IMR-90 (cell line): ENCODE results near the gene DCC. TPM values are rescaled to one million over a fixed set of nuclear protein-coding genes. Genes with fewer than 3 reads are reported as not detected.

ENCODE experiments used
- ATAC-seq: fragments of 200-7000 bp; cut with Tn5 transposase; 2 replicates; pipeline ENCODE4 v1.9.1; 2020; ENCODE audit warnings: low read depth, mild to moderate bottlenecking, moderate library complexity
- BruUV-seq: library from RNA; stranded (reverse); fragments of 400-500 nt; replicated peaks from 2 replicates; lab custom pipeline; 2021; lab: Mats Ljungman, UMichigan
- CTCF ChIA-PET: fragments of 300-600 bp; formaldehyde crosslinking; extraction: SDS; loops from one replicate; lab custom pipeline; 2021; ENCODE audit warnings: antibody characterized with exemption; lab: Yijun Ruan, JAX
- POLR2A ChIA-PET: fragments of 300-600 bp; sonication (Branson Sonifier 250); formaldehyde crosslinking; loops from one replicate; lab custom pipeline; 2022; ENCODE audit warnings: antibody characterized with exemption; ENCODE audit not compliant: unreplicated experiment; lab: Charles Lee
- DNase-seq: peaks from one replicate; pipeline ENCODE4 v3.0.0; 2013
- H2AFZ ChIP-seq: replicated peaks from 2 replicates; pipeline ENCODE3; 2013; ENCODE audit warnings: low read length, mild to moderate bottlenecking; ENCODE audit not compliant: poor library complexity
- H2AK5ac ChIP-seq: 2 replicates; pipeline ENCODE4 v1.6.1; 2013; ENCODE audit warnings: low read depth, low read length, inconsistent platforms
- H2AK9ac ChIP-seq: replicated peaks from 2 replicates; pipeline ENCODE3; 2013; ENCODE audit warnings: mild to moderate bottlenecking, low read depth, low read length, moderate library complexity; ENCODE audit not compliant: poor library complexity
- H2BK120ac ChIP-seq: 2 replicates; pipeline ENCODE4 v1.6.1; 2013; ENCODE audit warnings: low read depth, low read length, inconsistent platforms
- H2BK15ac ChIP-seq: 3 replicates; pipeline ENCODE4 v1.6.1; 2013; ENCODE audit warnings: low read depth, low read length, inconsistent platforms
- H2BK20ac ChIP-seq: 2 replicates; pipeline ENCODE4 v1.6.1; 2013; ENCODE audit warnings: low read depth, mild to moderate bottlenecking, inconsistent platforms, low read length, moderate library complexity
- H2BK5ac ChIP-seq: 2 replicates; pipeline ENCODE4 v1.6.1; 2013; ENCODE audit warnings: mild to moderate bottlenecking, low read depth, low read length, inconsistent platforms; ENCODE audit not compliant: poor library complexity, severe bottlenecking
- H3K14ac ChIP-seq: replicated peaks from 2 replicates; pipeline ENCODE4 v1.6.1; 2013; ENCODE audit warnings: low read depth, low read length, inconsistent platforms
- H3K18ac ChIP-seq: 2 replicates; pipeline ENCODE4 v1.6.1; 2013; ENCODE audit warnings: low read depth, low read length, control low read depth
- H3K23ac ChIP-seq: 2 replicates; pipeline ENCODE4 v1.6.1; 2013; ENCODE audit warnings: low read depth, low read length, inconsistent platforms
- H3K27ac ChIP-seq: 2 replicates; pipeline ENCODE4 v1.5.1; 2013; ENCODE audit warnings: mild to moderate bottlenecking, control low read depth, low read length; ENCODE audit not compliant: insufficient read depth
- H3K27me3 ChIP-seq: 2 replicates; pipeline ENCODE4 v1.6.1; 2013; ENCODE audit warnings: low read length; ENCODE audit not compliant: control insufficient read depth, insufficient read depth
- H3K36me3 ChIP-seq: 2 replicates; pipeline ENCODE4 v1.6.1; 2013; ENCODE audit warnings: low read length, mixed read lengths; ENCODE audit not compliant: control insufficient read depth, insufficient read depth
- H3K4ac ChIP-seq: 2 replicates; pipeline ENCODE4 v1.6.1; 2013; ENCODE audit warnings: low read depth, low read length, inconsistent platforms
- H3K4me1 ChIP-seq: 2 replicates; pipeline ENCODE4 v1.6.1; 2013; ENCODE audit warnings: low read length, mixed read lengths; ENCODE audit not compliant: control insufficient read depth, insufficient read depth
- H3K4me2 ChIP-seq: 2 replicates; pipeline ENCODE4 v1.6.1; 2013; ENCODE audit warnings: low read depth, mild to moderate bottlenecking, control low read depth, low read length, moderate library complexity
- H3K4me3 ChIP-seq: 2 replicates; pipeline ENCODE4 v1.5.1; 2013; ENCODE audit warnings: low read depth, mild to moderate bottlenecking, control low read depth, low read length, moderate library complexity; ENCODE audit not compliant: insufficient read depth
- H3K56ac ChIP-seq: 2 replicates; pipeline ENCODE4 v1.6.1; 2013; ENCODE audit warnings: low read length, inconsistent platforms; ENCODE audit not compliant: insufficient read depth; ENCODE audit errors: extremely low read depth
- H3K79me1 ChIP-seq, 2 experiments: 2 replicates each; pipeline ENCODE4 v1.6.1; 2013; ENCODE audit warnings: low read length in 2 of 2, inconsistent platforms in 1 of 2, low read depth in 1 of 2
- H3K9ac ChIP-seq: 2 replicates; pipeline ENCODE4 v1.6.1; 2013; ENCODE audit warnings: low read depth, low read length, control low read depth
- H3K9me1 ChIP-seq: 2 replicates; pipeline ENCODE4 v1.6.1; 2013; ENCODE audit warnings: low read length, inconsistent platforms; ENCODE audit not compliant: insufficient read depth
- H3K9me3 ChIP-seq: 2 replicates; pipeline ENCODE4 v1.6.1; 2013; ENCODE audit warnings: low read length; ENCODE audit not compliant: control insufficient read depth, insufficient read depth
- H4K20me1 ChIP-seq: 2 replicates; pipeline ENCODE4 v1.6.1; 2013; ENCODE audit warnings: low read length, inconsistent platforms; ENCODE audit not compliant: insufficient read depth
- H4K5ac ChIP-seq: 2 replicates; pipeline ENCODE4 v1.6.1; 2013; ENCODE audit warnings: mild to moderate bottlenecking, low read depth, low read length, control low read depth
- H4K8ac ChIP-seq, 2 experiments: 2 replicates each; pipeline ENCODE4 v1.6.1; 2013; ENCODE audit warnings: low read depth in 2 of 2, low read length in 2 of 2, control low read depth in 1 of 2, inconsistent platforms in 1 of 2
- H4K91ac ChIP-seq: 2 replicates; pipeline ENCODE4 v1.6.1; 2013; ENCODE audit warnings: low read depth, low read length, inconsistent platforms; ENCODE audit not compliant: insufficient read depth
- BHLHE40 ChIP-seq: fragments of 150-350 bp; IDR thresholded peaks from 2 replicates; pipeline ENCODE4 v1.6.1; 2016; ENCODE audit warnings: mild to moderate bottlenecking, low read depth, low read length
- CEBPB ChIP-seq: IDR thresholded peaks from 2 replicates; pipeline ENCODE4 v1.6.1; 2012; ENCODE audit warnings: low read depth, low read length, improper control_type of control experiment
- CHD1 ChIP-seq: IDR thresholded peaks from 2 replicates; pipeline ENCODE4 v1.6.1; 2012; ENCODE audit warnings: low read depth, low read length, improper control_type of control experiment
- CTCF ChIP-seq: conservative IDR thresholded peaks from 2 replicates; pipeline ENCODE4 v1.5.1; 2012; ENCODE audit warnings: mild to moderate bottlenecking, low read depth, low read length, improper control_type of control experiment
- ELK1 ChIP-seq: fragments of 150-350 bp; IDR thresholded peaks from 2 replicates; pipeline ENCODE4 v1.6.1; 2016; ENCODE audit warnings: low read depth, mild to moderate bottlenecking, low read length, moderate library complexity, borderline replicate concordance
- FOS ChIP-seq: fragments of 150-350 bp; IDR thresholded peaks from 2 replicates; pipeline ENCODE4 v1.6.1; 2016; ENCODE audit warnings: low read depth, low read length
- MAFK ChIP-seq: IDR thresholded peaks from 2 replicates; pipeline ENCODE4 v1.6.1; 2012; ENCODE audit warnings: low read depth, low read length, improper control_type of control experiment
- MAZ ChIP-seq: IDR thresholded peaks from 2 replicates; pipeline ENCODE4 v1.6.1; 2012; ENCODE audit warnings: low read depth, mild to moderate bottlenecking, low read length, improper control_type of control experiment, moderate library complexity, borderline replicate concordance
- MXI1 ChIP-seq: IDR thresholded peaks from 2 replicates; pipeline ENCODE4 v1.6.1; 2012; ENCODE audit warnings: low read depth, mild to moderate bottlenecking, low read length, moderate library complexity, borderline replicate concordance
- NFE2L2 ChIP-seq: fragments of 150-350 bp; IDR thresholded peaks from 2 replicates; pipeline ENCODE4 v1.6.1; 2016; ENCODE audit warnings: low read depth, mild to moderate bottlenecking, low read length
- POLR2A ChIP-seq: IDR thresholded peaks from 2 replicates; pipeline ENCODE4 v1.6.1; 2012; ENCODE audit warnings: mild to moderate bottlenecking, low read depth, low read length
- RAD21 ChIP-seq: IDR thresholded peaks from 2 replicates; pipeline ENCODE4 v1.6.1; 2012; ENCODE audit warnings: low read length, improper control_type of control experiment
- RCOR1 ChIP-seq: IDR thresholded peaks from 2 replicates; pipeline ENCODE4 v1.6.1; 2012; ENCODE audit warnings: mild to moderate bottlenecking, low read length, improper control_type of control experiment; ENCODE audit not compliant: insufficient replicate concordance
- RFX5 ChIP-seq: IDR thresholded peaks from 2 replicates; pipeline ENCODE4 v1.8.0; 2012; ENCODE audit warnings: low read depth, mild to moderate bottlenecking, low read length, moderate library complexity
- SMC3 ChIP-seq: fragments of 150-350 bp; IDR thresholded peaks from 2 replicates; pipeline ENCODE4 v1.6.1; 2016; ENCODE audit warnings: low read depth, mild to moderate bottlenecking, antibody characterized with exemption, low read length, moderate library complexity
- WGBS, 2 experiments: methylation state at CpG; one replicate each; pipeline versions ENCODE4 v1.1.5 to v1.1.7; 2013; ENCODE audit warnings: missing lambda C conversion rate in 2 of 2; ENCODE audit not compliant: insufficient read length in 1 of 2; ENCODE audit errors: extremely low coverage in 2 of 2; 5-methylcytosine and 5-hydroxymethylcytosine counted together
- dilution Hi-C: fragments of 300-500 bp; cut with HindIII; formaldehyde crosslinking; loops from one replicate; pipeline ENCODE4 v1.14.3; 2018; ENCODE audit warnings: low sequenced_read_pairs; ENCODE audit not compliant: unreplicated experiment
- in situ Hi-C: fragments of 300-500 bp; cut with MboI; formaldehyde crosslinking; loops from 3 replicates; pipeline ENCODE4 v1.14.3; 2019; ENCODE audit warnings: low sequenced_read_pairs, inconsistent platforms, mixed read lengths
- intact Hi-C: fragments of 100-400 bp; cut with micrococcal nuclease; formaldehyde crosslinking; loops from 2 replicates; pipeline ENCODE4 v1.10.0; 2022
- polyA plus RNA-seq, 3 experiments: library from polyadenylated mRNA; depleted of rRNA; stranded (reverse); fragments of >200 nt; gene quantifications; 2 replicates each; pipeline ENCODE4 v1.2.3, GENCODE V29; 2012; ENCODE audit warnings: low replicate concordance in 1 of 3
- total RNA-seq: library from RNA; depleted of rRNA; stranded (reverse); fragments of >200 nt; gene quantifications from 2 replicates; pipeline ENCODE4 v1.2.3, GENCODE V29; 2012
- TF ChIP-seq, protein P1 (sequence below): fragments of 150-350 bp; IDR thresholded peaks from 2 replicates; pipeline ENCODE4 v1.6.1; 2017; ENCODE audit warnings: mild to moderate bottlenecking, antibody characterized with exemption, low read length, low read depth

The DCC gene
- total and polyA plus RNA-seq, 2 of the 4 experiments (the other 2 are of a cell fraction), result 0.31 to 0.54 TPM

GRCh38 chr18:52439457-52439856 lies 99.5 kb downstream of the DCC start:
- Histone ChIP-seq H2BK120ac (no peak overlapping the region), H4K20me1 (no peaks in the 10 kb centered on the region), H2AK9ac (no peak overlapping the region), H4K5ac (no peak overlapping the region), H3K4ac (no peak overlapping the region), H4K8ac (no peak overlapping the region), H3K27ac (no peak overlapping the region), H3K56ac (no peak overlapping the region), H3K79me1 (no peaks in the 10 kb centered on the region), H3K9me3 (peaks cover 16% of the 10 kb centered on the region), H2BK5ac (no peak overlapping the region), H3K27me3 (no peaks in the 10 kb centered on the region), H3K4me3 (no peak overlapping the region), H2BK15ac (no peak overlapping the region), H3K36me3 (no peaks in the 10 kb centered on the region), H2AFZ (no peak overlapping the region), H3K9ac (no peak overlapping the region), H3K4me1 (no peaks in the 10 kb centered on the region), H2BK20ac (no peak overlapping the region), H2AK5ac (no peak overlapping the region), H3K4me2 (no peak overlapping the region), H3K14ac (no peak overlapping the region), H3K18ac (no peak overlapping the region), H4K91ac (no peak overlapping the region), H3K23ac (no peak overlapping the region), H3K9me1 (no peaks in the 10 kb centered on the region)
- WGBS, 2 experiments, result no CpG with 5 or more reads among the region's 4 CpGs
- BruUV-seq, result no TSS peak
- ATAC-seq (no peak), DNase-seq (no peak)
- no peak for TF ChIP-seq CEBPB
- TF ChIP-seq MAZ, result no peak
- TF ChIP-seq RAD21, result no peak
- TF ChIP-seq ELK1, result no peak
- TF ChIP-seq POLR2A, result no peak
- TF ChIP-seq, protein P1, sequence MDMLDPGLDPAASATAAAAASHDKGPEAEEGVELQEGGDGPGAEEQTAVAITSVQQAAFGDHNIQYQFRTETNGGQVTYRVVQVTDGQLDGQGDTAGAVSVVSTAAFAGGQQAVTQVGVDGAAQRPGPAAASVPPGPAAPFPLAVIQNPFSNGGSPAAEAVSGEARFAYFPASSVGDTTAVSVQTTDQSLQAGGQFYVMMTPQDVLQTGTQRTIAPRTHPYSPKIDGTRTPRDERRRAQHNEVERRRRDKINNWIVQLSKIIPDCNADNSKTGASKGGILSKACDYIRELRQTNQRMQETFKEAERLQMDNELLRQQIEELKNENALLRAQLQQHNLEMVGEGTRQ, result no peak
- no peak for TF ChIP-seq BHLHE40
- TF ChIP-seq RFX5, result no peak
- TF ChIP-seq NFE2L2, result no peak
- no peak for TF ChIP-seq CTCF
- no peak for TF ChIP-seq SMC3
- no peak for TF ChIP-seq FOS
- TF ChIP-seq MAFK, result no peak
- TF ChIP-seq RCOR1, result no peak
- TF ChIP-seq MXI1, result no peak
- no peak for TF ChIP-seq CHD1
- intact Hi-C loops (no loop called here), dilution Hi-C loops (no loop called here), in situ Hi-C loops (no loop called here)
- ChIA-PET POLR2A (no interaction called here), CTCF (no interaction called here)
